Esophagus muscularis mucosa (tissue), 4 donors: Measurements from ENCODE around the gene SCUBE2.

Source experiments
- EP300 ChIP-seq: sonication (generic); formaldehyde crosslinking; IDR thresholded peaks from one replicate; pipeline ENCODE4 v1.6.1; 2017; ENCODE audit warnings: antibody characterized with exemption
- POLR2A ChIP-seq: fragments of 450-650 bp; IDR thresholded peaks from one replicate; pipeline ENCODE4 v1.6.1; 2017; ENCODE audit warnings: antibody characterized with exemption, moderate library complexity, mild to moderate bottlenecking, low read depth
- POLR2AphosphoS5 ChIP-seq, 2 donors: sonication (generic); formaldehyde crosslinking; IDR thresholded peaks; one replicate each; pipeline ENCODE4 v1.6.1; 2017; ENCODE audit warnings: antibody characterized with exemption in 2 of 2
- TF ChIP-seq, protein P1 (sequence below), 3 experiments: fragments of 200-600 bp in 2 of 3; fragments of 450-650 bp in 1 of 3; sonication (generic) in 2 of 3; IDR thresholded peaks; one replicate each; pipeline ENCODE4 v1.5.1; 2017 to 2019; ENCODE audit warnings: antibody characterized with exemption in 3 of 3, mild to moderate bottlenecking in 2 of 3, moderate library complexity in 1 of 3

DNA sequence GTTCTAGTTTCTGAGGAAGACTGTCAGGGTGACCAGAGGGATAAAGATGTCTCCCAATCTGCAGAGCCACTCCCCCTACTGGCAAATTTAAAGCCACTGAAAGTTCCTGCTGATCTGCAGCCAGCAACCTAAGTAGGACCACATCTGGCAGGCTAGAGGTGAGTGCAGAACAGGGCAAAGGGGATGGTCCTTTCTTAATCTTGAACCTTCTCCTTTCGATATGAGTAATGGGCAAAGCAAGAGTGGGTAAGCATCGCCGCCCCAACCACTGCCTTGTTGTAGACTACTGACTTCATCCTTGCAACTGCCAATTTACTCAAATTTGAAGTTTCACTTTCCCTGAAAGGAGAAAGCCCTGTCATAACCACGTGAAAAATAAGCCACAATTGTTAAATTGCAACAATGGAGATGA lies 30.7 kb downstream of the SCUBE2 start:
- TF ChIP-seq POLR2A (no peak), POLR2AphosphoS5 (IDR thresholded peaks at IDR 0.05) (no peak), EP300 (no peak)
- TF ChIP-seq, protein P1, sequence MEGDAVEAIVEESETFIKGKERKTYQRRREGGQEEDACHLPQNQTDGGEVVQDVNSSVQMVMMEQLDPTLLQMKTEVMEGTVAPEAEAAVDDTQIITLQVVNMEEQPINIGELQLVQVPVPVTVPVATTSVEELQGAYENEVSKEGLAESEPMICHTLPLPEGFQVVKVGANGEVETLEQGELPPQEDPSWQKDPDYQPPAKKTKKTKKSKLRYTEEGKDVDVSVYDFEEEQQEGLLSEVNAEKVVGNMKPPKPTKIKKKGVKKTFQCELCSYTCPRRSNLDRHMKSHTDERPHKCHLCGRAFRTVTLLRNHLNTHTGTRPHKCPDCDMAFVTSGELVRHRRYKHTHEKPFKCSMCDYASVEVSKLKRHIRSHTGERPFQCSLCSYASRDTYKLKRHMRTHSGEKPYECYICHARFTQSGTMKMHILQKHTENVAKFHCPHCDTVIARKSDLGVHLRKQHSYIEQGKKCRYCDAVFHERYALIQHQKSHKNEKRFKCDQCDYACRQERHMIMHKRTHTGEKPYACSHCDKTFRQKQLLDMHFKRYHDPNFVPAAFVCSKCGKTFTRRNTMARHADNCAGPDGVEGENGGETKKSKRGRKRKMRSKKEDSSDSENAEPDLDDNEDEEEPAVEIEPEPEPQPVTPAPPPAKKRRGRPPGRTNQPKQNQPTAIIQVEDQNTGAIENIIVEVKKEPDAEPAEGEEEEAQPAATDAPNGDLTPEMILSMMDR (IDR thresholded peaks at IDR 0.05): no peak
